Renal pelvis (tissue), 4 donors: ENCODE data around the gene NKAIN1. TPM values are rescaled to one million over a fixed set of nuclear protein-coding genes. Genes with fewer than 3 reads are reported as not detected.
"Not testable (repeated sequence)": the region's sequence is repeated elsewhere in the genome, so short reads cannot be mapped to it uniquely, and the experiment has no call there.

Experiments used
- DNase-seq: peaks from one replicate; pipeline ENCODE4 v3.0.0-alpha.2; 2013
- polyA plus RNA-seq, 3 donors: library from polyadenylated mRNA; unstranded; fragments of 120-200 nt; gene quantifications; one replicate each; pipeline ENCODE4 v1.2.1, GENCODE V29; 2013; ENCODE audit not compliant: insufficient read length in 3 of 3

The NKAIN1 gene
- polyA plus RNA-seq, 3 donors, result 3.3 to 4.6 (median 4.3) TPM

DNA sequence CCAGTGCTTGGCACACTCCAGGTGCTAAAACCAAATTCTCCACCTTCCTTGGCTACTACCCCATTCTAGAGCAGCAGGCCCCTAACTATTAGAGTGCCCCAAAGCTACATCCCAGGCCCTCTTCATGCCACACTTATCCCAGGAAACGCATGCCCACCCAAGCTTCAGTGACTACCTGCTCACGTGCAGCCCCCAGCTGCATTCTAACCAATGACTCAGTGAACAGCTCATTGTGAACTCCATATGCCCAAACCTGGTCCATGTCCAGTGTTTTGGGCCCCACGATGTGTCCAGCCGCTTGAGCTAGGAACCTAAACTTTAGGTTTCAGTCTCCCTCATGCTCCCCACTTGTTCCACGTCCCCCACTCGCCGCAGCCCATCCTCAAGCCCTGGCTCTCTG lies 41.5 kb downstream of the NKAIN1 start:
- no peak for DNase-seq

DNA sequence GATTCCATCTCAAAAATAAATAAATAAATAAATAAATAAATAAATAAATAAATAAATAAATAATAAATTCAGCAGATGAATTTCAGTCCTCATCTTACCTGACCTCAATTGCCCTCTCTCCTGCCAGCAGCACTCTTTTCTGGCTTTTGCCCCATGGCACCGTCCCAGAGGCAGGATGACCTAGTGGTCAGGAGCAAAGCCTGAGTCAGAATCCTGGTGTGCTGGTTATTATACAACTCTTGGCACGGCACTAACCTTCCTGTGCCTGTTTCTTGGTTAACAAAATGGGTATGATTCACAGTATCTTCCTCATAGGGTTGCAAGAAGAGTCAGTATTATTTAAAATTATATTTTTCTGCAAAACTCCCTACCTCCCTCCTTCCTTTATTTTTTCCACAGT lies 43.0 kb downstream of the NKAIN1 start:
- no peak for DNase-seq

DNA sequence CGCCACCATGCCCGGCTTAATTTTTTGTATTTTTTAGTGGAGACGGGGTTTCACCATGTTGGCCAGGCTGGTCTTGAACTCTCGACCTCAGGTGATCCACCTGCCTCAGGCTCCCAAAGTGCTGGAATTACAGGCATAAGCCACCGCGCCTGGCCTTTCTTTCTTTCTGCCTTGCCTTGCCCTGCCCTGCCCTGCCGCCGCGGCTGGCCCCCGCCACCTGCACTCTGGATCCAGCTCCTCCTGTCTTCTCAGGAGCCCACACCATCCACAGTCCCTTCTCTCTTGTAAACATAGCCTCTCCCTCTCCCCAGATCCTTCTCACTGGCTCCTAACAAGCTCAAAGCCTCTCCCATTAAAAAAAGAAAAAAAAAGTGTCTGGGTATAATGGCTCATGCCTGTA lies 44.4 kb downstream of the NKAIN1 start:
- not testable (repeated sequence) for DNase-seq

DNA sequence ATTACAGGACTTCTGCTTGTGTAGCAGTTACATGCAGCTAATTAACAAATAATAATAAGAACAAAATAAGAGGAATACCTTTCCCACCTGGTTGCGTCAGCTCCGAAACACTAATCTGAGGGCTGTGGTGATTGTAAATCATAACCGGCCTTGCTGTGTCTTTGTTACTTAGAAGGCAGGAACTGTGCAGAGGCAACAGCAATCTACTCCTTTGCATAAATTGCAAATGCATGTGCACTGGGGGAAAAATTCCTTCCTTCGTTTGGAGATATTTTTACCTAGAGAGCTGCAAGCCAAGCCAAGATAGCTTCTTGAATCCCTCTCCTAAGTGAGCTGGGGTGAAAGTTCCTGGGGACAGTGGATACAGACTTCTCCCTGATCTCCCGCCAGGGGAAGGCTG lies 46.0 kb downstream of the NKAIN1 start:
- DNase-seq, result no peak

DNA sequence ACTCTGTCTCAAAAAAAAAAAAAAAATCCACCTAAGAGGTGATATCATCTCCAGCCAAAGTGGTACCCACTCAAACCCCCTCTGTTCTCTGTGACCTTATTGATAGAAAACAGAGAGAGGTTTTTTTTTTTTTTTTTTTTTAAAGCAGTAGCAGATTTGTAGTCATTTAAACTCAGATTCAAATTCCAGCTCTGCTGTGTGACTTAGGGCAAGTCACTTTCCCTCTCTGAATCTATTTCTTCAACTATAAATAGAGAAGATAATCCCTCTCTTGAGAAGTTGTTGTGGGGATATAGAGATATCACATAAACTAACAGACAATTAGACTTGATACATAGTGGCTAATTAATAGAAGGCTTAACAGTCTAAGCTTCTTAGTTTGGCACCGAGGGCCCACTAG lies 48.4 kb downstream of the NKAIN1 start:
- DNase-seq, result no peak

DNA sequence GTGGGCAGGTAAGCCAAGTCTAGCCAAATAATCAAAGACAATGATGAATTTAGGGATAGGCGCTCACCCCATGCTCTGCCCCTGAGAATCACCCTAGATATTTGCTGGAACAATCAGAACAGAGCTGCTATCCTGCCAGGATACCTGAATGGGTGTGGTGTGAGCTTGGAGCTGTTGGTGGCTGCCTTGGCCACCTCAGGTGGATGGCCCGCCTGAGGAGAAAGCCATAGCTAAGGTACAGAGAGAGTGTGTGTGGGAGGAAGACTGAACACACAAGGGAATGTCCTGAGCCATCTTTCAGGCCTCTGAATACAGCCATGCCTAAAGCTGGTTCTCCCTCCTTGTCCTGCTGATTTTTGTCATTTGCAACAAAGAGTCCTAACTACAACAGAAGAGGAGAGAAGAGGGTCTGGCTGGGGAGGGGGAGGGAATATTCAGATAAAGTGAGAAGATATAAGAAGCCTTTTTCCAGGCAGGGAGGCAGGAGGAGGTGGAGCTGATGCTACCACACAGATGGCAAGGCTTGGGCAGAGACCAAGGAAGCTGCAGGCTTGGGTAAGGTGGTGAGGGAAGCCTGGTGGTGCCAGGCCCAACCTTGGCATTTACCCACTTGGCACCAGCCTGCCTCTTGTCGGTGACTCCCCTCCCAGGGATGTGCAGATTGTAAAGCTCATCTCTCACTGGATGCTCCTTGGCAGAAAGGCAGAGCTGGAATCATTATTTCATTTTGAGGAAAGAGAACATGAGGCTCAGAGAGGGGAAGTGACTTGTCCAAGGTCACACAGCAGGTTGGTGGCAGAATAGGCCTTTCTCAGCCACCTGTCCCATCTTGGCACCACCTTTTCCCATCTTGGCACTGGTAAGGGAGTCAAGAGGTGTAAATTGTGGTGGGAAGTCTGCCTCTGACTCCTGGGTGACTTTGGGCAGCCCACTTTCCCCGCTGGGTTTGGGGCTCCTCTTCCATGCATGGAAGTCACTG lies 49.7 kb downstream of the NKAIN1 start:
- DNase-seq, result no peak

DNA sequence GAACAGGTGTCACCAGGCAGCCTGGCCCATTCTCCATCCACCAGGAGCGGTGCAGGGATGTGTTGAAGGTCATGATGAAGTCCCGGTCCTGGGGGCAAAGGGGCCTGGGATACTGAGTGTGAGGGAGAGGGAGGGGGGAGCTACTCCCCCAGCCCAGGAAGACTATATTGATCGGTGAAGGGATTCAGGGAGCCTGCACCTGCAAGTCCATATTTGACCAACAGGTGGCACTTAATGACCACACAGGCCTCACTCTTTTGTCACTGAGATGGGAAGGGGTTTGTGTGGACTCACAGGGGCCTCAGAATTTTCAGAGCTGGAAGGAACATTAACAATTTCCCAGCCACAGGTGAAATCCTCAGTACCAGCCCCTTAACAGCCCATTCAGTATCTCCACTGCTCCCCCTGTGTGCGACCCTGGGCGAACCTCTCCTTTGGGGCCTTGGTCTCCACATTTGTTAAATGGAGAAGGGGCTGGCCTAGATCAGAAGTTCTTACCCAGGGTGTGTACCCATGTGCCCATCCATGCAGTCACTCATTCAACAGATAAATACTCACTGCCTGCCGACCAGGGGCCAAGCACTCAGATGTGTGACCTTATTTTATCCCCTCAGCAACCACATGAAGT lies 55.6 kb downstream of the NKAIN1 start:
- DNase-seq, result peak; percentile 34

DNA sequence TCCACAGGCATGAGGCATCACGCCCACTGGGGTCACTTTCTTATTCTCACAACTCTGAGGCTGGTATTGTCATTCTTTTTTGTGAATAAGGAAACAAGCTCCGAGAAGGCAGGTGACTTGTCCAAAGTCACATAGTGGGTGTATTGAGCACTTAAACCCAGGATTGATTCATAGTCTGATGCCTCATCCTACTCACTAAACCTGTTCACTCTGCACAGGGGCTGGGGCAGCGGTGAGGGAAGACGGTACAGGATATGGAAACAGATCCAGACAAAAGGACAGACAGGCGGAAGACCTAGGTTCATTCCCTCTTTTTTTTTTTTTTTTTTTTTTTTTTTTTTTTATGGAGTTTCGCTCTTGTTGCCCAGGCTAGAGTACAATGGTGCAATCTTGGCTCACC lies 56.6 kb downstream of the NKAIN1 start:
- DNase-seq, result no peak

DNA sequence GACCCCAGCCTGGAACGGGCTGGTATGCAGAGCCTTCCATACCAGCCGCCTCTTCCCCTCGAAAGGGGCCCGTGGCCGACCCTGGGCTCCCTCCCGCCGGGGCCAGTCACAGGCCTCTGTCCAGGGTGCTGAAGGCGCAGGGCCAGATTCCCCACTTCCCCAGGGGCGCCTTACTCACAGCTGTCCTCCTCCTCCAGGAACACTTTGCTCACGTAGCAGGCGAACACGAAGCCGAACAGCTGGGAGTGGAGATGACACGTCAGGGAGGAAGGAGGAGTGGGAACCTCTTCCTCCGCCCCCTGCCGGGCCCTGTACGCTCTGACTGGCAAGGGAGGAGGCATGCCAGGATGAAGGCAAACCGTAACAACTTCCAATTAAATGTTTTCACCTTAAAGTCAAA lies 57.3 kb downstream of the NKAIN1 start:
- DNase-seq, result peak; percentile 91

DNA sequence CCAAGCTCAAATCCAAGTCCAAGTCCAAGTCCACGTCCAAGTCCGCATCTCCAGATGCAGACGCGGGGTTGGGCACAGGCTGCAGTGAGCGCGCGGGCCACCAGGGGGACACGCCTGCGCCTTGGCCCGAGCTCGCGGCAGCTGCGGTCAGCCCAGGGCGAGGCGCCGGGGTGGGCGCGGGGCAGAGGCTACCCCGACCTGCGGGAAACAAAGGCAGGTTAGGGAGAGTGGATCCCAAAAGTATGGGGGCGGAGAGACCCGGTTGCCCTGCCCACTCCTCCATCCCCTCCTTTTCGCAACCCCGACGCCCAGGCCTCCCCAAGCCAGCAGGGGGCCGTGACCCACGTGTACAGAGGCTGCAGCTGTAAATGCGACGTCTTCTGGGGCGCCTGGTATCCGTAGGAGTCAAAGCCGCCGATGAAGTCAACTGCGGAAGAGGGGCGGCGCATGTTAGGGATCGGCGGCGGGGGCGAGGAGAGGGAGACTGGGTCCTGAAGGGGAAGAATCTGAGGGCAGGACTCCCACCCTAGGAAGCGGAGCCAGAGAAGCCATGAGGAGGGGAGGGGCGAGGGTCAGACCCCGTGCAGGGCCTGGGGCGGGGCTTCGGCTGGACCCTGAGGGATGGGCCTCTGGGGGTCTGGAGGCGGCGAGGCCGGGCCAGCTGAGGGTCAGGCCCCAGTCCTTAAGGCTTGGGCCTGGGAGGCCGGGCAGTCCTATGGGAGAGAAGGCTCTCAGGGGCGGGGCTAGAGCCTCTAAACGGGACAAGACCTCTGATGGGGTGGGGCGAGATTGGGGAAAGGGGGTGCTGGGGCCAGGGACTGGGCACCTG lies 58.0 kb downstream of the NKAIN1 start:
- DNase-seq, result peak; percentile 20

DNA sequence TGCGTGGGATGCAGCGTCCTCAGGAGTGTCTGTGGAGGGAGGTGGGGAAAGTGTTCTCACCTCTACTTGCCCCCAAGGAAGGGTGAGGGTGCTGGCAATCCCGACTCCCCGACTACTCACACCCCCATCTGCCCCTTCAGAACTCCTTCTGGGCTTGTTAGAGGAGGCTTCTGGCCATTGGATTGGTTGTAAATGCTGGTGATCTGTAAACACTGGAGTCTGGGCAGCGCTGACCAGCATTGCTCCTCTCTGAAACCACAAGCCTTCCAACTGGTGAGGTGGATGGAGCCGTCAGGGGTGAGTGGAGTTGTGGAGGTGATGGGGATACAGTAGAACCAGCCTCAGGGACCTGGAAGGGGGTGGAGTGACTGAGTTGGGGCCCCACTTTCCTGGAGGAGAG lies 59.3 kb downstream of the NKAIN1 start:
- no peak for DNase-seq

DNA sequence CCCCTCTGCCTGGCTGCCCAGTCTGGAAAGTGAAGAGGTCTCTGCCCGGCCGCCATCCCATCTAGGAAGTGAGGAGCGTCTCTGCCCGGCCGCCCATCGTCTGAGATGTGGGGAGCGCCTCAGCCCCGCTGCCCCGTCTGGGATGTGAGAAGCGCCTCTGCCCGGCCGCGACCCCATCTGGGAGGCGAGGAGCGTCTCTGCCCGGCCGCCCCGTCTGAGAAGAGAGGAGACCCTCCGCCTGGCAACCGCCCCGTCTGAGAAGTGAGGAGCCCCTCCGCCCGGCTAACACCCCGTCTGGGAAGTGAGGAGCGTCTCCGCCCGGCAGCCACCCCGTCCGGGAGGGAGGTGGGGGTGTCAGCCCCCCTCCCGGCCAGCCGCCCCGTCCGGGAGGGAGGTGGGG lies 63.4 kb downstream of the NKAIN1 start:
- not testable (repeated sequence) for DNase-seq

DNA sequence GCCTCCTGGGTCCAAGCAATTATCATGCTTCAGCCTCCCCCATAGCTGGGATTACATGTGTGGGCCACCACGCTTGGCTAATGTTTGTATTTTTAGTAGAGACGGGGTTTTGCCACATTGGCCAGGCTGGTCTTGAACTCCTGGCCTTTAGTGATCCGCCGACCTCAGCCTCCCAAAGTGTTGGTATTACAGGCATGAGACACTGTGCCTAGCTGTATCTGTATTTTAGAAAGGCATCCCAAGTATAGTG lies 69.3 kb downstream of the NKAIN1 start:
- DNase-seq, result no peak

DNA sequence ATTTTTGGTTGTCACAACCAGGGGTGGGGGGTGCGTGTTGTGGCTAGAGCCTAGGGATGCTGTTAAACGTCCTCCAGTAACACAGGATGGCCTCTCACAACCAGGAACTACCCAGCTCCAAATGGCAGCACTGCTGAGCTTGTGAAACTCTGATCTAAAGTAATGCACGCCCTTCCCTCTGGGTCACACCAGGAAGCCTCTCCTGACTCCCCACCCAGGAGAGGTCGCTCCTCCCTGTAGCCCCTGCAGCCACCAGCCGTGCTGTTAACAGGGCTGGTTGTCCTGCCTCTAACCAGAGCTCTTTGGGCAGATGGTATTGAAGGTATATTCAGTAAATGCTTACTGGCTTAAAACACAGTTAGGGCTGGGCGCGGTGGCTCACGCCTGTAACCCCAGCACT lies 73.2 kb downstream of the NKAIN1 start:
- DNase-seq, result no peak

DNA sequence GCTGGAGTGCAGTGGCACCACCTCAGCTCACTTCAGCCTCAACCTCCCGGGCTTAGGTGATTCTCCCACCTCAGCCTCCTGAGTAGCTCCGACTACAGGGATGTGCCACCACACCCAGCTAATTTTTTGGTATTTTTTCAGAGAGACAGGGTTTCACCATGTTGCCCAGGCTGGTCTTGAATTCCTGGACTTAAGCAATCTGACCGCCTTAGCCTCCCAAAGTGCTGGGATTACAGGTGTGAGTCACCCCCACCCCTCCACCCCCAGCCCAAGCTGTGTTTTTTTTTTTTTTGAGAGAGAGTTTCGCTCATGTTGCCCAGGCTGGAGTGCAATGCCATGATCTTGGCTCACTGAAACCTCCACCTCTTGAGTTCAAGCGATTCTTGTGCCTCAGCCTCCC lies 75.4 kb downstream of the NKAIN1 start:
- DNase-seq, result no peak

DNA sequence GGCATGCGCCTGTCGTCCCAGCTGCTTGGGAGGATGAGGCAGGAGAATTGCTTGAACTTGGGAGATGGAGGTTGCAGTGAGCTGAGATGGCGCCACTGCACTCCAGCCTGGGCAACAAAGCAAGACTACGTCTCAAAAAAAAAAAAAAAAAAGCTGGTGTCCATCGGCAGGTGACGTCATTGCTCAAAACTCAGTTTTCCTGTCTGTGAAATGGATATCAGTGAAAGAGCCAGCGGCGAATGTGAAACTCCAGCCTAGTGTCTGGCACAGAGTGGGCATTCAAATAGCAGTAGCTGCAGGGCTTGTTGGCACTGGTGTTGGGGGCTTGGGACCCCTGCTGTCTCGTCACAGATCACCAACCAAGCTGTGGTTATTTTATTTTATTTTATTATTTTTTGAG lies 75.8 kb downstream of the NKAIN1 start:
- no peak for DNase-seq

DNA sequence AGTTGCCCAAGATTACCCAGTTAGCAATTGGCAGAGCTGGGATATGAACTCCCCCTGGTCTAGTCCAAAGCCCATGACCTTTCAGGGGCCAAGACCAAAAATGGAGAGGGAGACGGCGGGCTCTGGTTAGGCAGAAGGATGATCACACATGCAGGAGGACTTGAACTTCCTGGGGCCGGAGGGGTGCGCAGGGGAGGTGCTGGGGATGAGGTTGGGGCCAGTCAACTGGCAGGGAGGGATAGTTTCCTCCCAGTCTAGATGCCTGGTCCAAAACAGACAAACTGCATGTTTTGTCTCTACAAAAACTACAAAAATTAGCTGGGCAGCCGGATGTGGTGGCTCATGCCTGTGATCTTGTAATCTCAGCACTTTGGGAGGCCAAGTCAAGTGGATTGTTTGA lies 78.1 kb downstream of the NKAIN1 start:
- DNase-seq, result no peak

DNA sequence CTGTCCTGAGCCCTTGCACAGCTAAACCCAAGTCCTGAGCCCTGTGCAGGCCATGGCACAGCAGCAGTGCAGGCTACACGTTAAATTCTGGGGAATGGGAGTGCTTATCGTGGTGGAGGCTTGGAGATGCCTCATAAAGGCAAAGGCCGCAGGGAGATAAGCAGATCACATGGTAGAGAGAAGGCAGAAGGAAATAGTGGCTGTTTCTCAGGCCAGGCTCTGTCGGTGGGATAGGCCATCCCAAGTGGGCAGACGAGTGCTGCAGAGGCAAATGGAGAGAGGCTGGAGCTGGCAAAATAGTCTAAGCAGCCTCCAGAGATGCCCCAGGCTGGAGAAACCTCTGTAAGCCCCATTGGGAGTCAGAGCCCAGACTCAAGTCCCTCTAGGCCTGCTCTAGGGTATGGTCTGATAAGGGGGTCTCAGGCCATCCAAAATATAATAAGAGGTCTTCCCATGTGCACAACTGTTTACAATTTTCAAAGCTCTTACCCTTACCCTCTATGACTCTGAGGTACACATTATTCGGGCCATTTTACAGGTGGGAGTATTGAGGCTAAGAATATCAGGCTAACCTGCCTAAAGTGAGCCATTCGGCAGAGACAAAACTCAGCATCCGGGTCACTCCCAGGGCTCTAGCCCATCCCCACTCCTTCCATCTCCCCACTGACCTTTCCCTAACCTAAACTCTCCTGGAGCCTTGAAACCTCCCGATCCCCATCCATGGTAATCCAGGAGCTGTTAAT lies 79.6 kb downstream of the NKAIN1 start:
- no peak for DNase-seq

DNA sequence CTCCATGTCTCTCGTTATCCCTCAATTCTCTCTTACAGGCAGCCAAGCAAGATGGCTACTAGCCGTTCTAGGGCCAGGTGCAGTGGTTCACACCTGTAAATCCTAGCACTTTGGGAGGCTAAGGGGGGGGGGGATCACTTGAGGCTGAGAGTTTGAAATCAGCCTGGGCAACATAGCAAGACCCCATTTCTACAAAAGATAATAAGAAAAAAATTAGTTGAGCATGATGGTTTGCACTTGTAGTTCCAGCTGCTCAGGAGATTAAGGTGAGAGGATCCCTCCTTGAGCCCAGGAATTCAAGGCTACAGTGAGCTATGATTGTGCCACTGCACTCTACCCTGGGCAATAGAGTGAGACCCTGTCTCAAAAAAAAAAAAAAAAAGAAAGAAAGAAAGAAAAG lies 80.4 kb downstream of the NKAIN1 start:
- DNase-seq, result no peak

DNA sequence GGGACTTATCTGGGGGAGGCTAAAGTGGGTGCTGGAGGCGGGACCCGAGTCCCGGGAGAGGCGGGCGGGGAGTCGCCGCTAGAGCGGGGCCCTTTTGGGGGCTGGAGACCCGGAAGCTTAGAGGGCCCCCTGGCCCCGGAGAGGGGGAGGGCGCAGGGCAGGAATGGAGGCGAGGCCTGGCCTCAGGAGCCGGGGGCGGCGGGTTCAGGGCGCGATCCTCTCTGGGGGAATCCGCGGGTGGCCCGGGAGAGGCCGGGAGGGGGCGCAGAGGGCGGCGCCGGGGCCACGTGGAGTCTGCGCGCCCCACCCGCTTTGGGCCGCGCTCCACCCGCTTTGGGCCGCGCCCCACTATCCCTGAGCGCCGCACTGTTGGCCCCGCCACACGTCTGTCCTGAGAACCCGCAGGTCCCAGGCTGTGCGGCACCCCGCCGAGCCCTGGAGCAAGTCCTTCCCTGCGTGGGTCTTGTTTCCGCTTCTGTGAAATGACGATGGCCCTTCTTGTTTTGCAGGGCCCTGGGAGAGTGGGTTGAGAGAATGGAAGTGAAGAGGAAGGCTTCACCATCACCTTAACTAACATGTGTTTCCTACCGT lies 84.4 kb downstream of the NKAIN1 start:
- DNase-seq, result peak; percentile 41

DNA sequence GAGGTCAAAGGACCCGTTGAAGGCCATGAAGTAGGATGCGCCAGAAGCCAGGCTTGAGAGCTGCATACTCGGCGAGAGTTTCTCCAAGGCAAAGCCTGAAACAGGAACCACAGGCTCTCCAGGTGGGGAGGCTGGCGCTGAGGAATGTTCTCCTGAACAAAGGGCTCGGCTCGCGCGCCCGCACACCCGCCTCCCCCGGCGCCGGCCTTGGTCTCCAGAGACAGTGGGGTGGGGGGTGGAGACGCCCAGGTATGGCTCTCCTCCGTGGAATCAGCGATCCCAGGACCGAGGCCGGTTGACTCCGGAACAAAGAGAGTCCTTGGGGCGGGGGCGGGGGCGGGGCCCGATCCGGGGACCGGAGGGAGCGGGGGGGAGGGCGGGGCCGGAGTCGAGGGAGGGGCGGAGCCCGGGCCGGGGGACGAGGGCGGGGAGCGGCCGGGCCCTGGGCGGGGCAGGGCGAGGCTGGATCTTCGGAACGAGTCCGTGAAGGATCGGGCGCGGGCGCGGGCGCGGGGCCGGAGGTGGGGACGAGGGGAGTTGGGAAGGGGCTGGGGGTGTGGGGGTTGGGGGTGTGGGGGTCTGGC lies 85.0 kb downstream of the NKAIN1 start:
- DNase-seq, result peak; percentile 90
